ENCODE data around the gene PDIA6. TPM values are rescaled to one million over a fixed set of nuclear protein-coding genes. Genes with fewer than 3 reads are reported as not detected.

PDIA6 gene
- total RNA-seq, 1 donor from 2014 or later, result 472 TPM

Other genes with a start within 250 kb of the PDIA6 start
- 25.0 and 25.2 TPM in 2 replicates for gene NOL10, start 122.8 kb downstream of the PDIA6 start, total RNA-seq
- gene ATP6V1C2, start 91.2 kb downstream of the PDIA6 start, total RNA-seq, result 0.68 TPM in 1 of 2 replicates, not detected in the other
- 0.16 and 0.73 TPM in 2 replicates for gene KCNF1, start 99.1 kb upstream of the PDIA6 start, total RNA-seq

Data from myocyte (in vitro differentiated cells).